GM12878 (cell line): ENCODE results near the gene TMEM132C. TPM values are rescaled to one million over a fixed set of nuclear protein-coding genes. Genes with fewer than 3 reads are reported as not detected.

Source experiments
- ATAC-seq: fragments of 200-7000 bp; cut with Tn5 transposase; 3 replicates; pipeline ENCODE4 v1.9.1; 2020; ENCODE audit warnings: mild to moderate bottlenecking, moderate library complexity
- BruUV-seq: library from RNA; stranded (reverse); fragments of 400-500 nt; replicated peaks from 2 replicates; lab custom pipeline; 2021; lab: Mats Ljungman, UMichigan
- CTCF ChIA-PET: fragments of 300-600 bp; sonication (Branson Sonifier 250); formaldehyde crosslinking; extraction: SDS; loops from one replicate; lab custom pipeline; 2021; ENCODE audit warnings: inconsistent platforms; lab: Yijun Ruan, JAX
- POLR2A ChIA-PET: fragments of 350-600 bp; formaldehyde crosslinking; extraction: SDS; loops from one replicate; lab custom pipeline; 2021; ENCODE audit warnings: inconsistent platforms; lab: Charles Lee
- RAD21 ChIA-PET: fragments of 300-600 bp; sonication (Branson Sonifier 250); formaldehyde crosslinking; loops from one replicate; lab custom pipeline; 2023; ENCODE audit warnings: antibody characterized with exemption; ENCODE audit not compliant: unreplicated experiment; lab: Charles Lee
- SMC1A ChIA-PET: fragments of 300-600 bp; sonication (Branson Sonifier 250); formaldehyde crosslinking; loops from one replicate; lab custom pipeline; 2023; ENCODE audit not compliant: unreplicated experiment, uncharacterized antibody; lab: Charles Lee
- DNase-seq: peaks from one replicate; pipeline ENCODE4 v3.0.0-alpha.2; 2011; ENCODE audit warnings: low read depth, low spot score
- FAIRE-seq: peaks from 3 replicates; lab custom pipeline; 2011; peaks lifted over from hg19 to GRCh38; lab: Jason Lieb, UNC
- H2AFZ ChIP-seq: 2 replicates; pipeline ENCODE4 v1.6.0; 2011; ENCODE audit warnings: low read depth, low read length, control low read depth; ENCODE audit not compliant: control insufficient read depth
- H3K27ac ChIP-seq: 2 replicates; pipeline ENCODE4 v1.5.1; 2011; ENCODE audit warnings: control low read depth; ENCODE audit not compliant: control insufficient read depth, insufficient read depth
- H3K27me3 ChIP-seq, 2 experiments: replicated peaks in 1 of 2; 2 replicates each; pipeline versions ENCODE4 v1.6.0 to v1.6.1; 2011; ENCODE audit warnings: low read length in 1 of 2; ENCODE audit not compliant: control insufficient read depth in 2 of 2, insufficient read depth in 2 of 2
- H3K36me3 ChIP-seq, 2 experiments: 2 replicates each; pipeline ENCODE4 v1.5.1; 2011; ENCODE audit warnings: low read length in 1 of 2; ENCODE audit not compliant: control insufficient read depth in 2 of 2, insufficient read depth in 2 of 2
- H3K4me1 ChIP-seq: 2 replicates; pipeline ENCODE4 v1.6.1; 2011; ENCODE audit warnings: mild to moderate bottlenecking, low read length, moderate library complexity, mixed read lengths; ENCODE audit not compliant: control insufficient read depth, insufficient read depth
- H3K4me2 ChIP-seq: 2 replicates; pipeline ENCODE4 v1.6.0; 2011; ENCODE audit warnings: control low read depth; ENCODE audit not compliant: control insufficient read depth, insufficient read depth
- H3K4me3 ChIP-seq: fragments of 200-600 bp; sonication (generic); 2 replicates; pipeline ENCODE4 v1.5.1; 2016
- H3K79me2 ChIP-seq: 2 replicates; pipeline ENCODE4 v1.6.0; 2011; ENCODE audit warnings: low read length; ENCODE audit not compliant: control insufficient read depth, insufficient read depth
- H3K9ac ChIP-seq: 2 replicates; pipeline ENCODE4 v1.8.0; 2011; ENCODE audit warnings: low read length, control low read depth, mixed read lengths; ENCODE audit not compliant: control insufficient read depth, insufficient read depth
- H3K9me3 ChIP-seq: replicated peaks from 3 replicates; pipeline ENCODE4 v1.5.1; 2011; ENCODE audit warnings: mild to moderate bottlenecking, low read length; ENCODE audit not compliant: control insufficient read depth, insufficient read depth
- H4K20me1 ChIP-seq: 2 replicates; pipeline ENCODE4 v1.6.0; 2011; ENCODE audit not compliant: control insufficient read depth, insufficient read depth
- BRCA1 ChIP-seq: IDR thresholded peaks from 2 replicates; pipeline ENCODE4 v1.6.1; 2011; ENCODE audit warnings: low read depth, low read length, improper control_type of control experiment
- CBX3 ChIP-seq: fragments of 200-600 bp; sonication (generic); IDR thresholded peaks from 2 replicates; pipeline ENCODE4 v1.6.1; 2016; ENCODE audit warnings: low read depth, borderline replicate concordance
- CHD2 ChIP-seq: IDR thresholded peaks from 2 replicates; pipeline ENCODE4 v1.6.1; 2011; ENCODE audit warnings: low read depth, low read length, improper control_type of control experiment, borderline replicate concordance
- MYB ChIP-seq: fragments of 150-350 bp; IDR thresholded peaks from 2 replicates; pipeline ENCODE4 v1.6.1; 2014; ENCODE audit warnings: mild to moderate bottlenecking, low read depth, low read length, borderline replicate concordance
- PML ChIP-seq: IDR thresholded peaks from 2 replicates; pipeline ENCODE4 v1.6.1; 2012; ENCODE audit warnings: low read length, inconsistent platforms
- SIX5 ChIP-seq: IDR thresholded peaks from 2 replicates; pipeline ENCODE4 v1.6.1; 2011; ENCODE audit warnings: mild to moderate bottlenecking, low read depth, low read length, moderate library complexity; ENCODE audit not compliant: severe bottlenecking
- SPI1 ChIP-seq: IDR thresholded peaks from 2 replicates; pipeline ENCODE4 v1.6.1; 2011; ENCODE audit warnings: low read depth, mild to moderate bottlenecking, low read length, moderate library complexity, borderline replicate concordance; ENCODE audit not compliant: insufficient read depth
- SRF ChIP-seq, 2 experiments: IDR thresholded peaks; 2 replicates each; pipeline ENCODE4 v1.6.1; 2011; ENCODE audit warnings: low read depth in 2 of 2, low read length in 2 of 2, mild to moderate bottlenecking in 1 of 2, moderate library complexity in 1 of 2
- TBL1XR1 ChIP-seq: IDR thresholded peaks from 2 replicates; pipeline ENCODE4 v1.6.1; 2012; ENCODE audit warnings: low read depth, low read length, improper control_type of control experiment
- ZNF217 ChIP-seq: fragments of 450-650 bp; IDR thresholded peaks from 2 replicates; pipeline ENCODE4 v1.6.1; 2017; ENCODE audit warnings: antibody characterized with exemption, mild to moderate bottlenecking
- WGBS: methylation state at CpG from one replicate; pipeline ENCODE4 v1.1.6; 2016; ENCODE audit warnings: low lambda C conversion rate; ENCODE audit not compliant: insufficient replicate concordance, insufficient coverage; ENCODE audit errors: missing lambda C conversion rate; 5-methylcytosine and 5-hydroxymethylcytosine counted together
- in situ Hi-C: fragments of 300-500 bp; cut with MboI; formaldehyde crosslinking; loops from 9 replicates; pipeline ENCODE4 v1.14.3; 2018; ENCODE audit warnings: mixed read lengths
- intact Hi-C: fragments of 100-400 bp; cut with micrococcal nuclease; formaldehyde crosslinking; loops from one replicate; pipeline ENCODE4 v1.14.2; 2022; ENCODE audit not compliant: unreplicated experiment
- polyA plus RNA-seq, 11 experiments: library from polyadenylated mRNA; depleted of rRNA in 4 of 11; unstranded in 6 of 11; stranded (reverse) in 5 of 11; fragments of >200 nt; fragmentation: Nextera tagmentation in 4 of 11; fragmentation: Illumina TruSeq in 1 of 11; extraction: Ambion mirVana in 4 of 11; extraction: Trizol in 1 of 11; gene quantifications; 1 replicate in 1 of 11; 2 replicates in 10 of 11; pipeline versions ENCODE4 v1.2.1 to v1.2.3, GENCODE V29; 2011 to 2016; ENCODE audit warnings: inconsistent platforms in 2 of 11, missing spikeins in 2 of 11, low read depth in 1 of 11
- total RNA-seq, 4 experiments: library from RNA; depleted of rRNA in 3 of 4; stranded (reverse); fragments of >200 nt in 3 of 4; fragmentation: Illumina TruSeq in 1 of 4; extraction: Trizol in 1 of 4; gene quantifications; 2 replicates each; pipeline versions ENCODE4 v1.2.1 to v1.2.3, GENCODE V29; 2013 to 2021
- TF ChIP-seq, protein P1 (sequence below): fragments of 450-650 bp; IDR thresholded peaks from 2 replicates; pipeline ENCODE4 v1.6.1; 2017; ENCODE audit warnings: mild to moderate bottlenecking, moderate library complexity
- TF ChIP-seq, protein P2 (sequence below): fragments of 450-650 bp; IDR thresholded peaks from 2 replicates; pipeline ENCODE4 v1.6.1; 2017; ENCODE audit warnings: mild to moderate bottlenecking, moderate library complexity

The TMEM132C gene
- total and polyA plus RNA-seq, 10 of the 15 experiments (the other 5 are each of a cell fraction or from before 2014, with no cell fraction given): not detected

DNA sequence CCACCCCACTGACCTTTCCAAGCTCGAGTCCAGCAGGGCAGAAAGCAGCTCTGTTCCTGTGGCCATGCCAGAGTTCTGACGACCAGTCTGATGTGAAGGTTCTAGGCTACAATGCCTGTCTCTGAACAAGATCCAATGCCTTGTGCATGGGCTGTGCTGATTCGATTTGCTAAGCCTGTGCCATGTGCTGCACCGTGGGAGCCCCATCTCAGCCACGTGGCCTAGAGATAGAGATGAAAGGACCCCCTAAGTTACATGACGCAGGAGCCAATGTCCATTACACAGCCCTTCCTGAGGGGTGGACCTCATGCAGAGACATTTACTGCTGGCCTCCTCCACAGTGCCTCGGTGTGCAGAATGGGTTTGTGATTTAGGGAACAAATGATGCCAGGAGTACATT, 300.8 kb downstream of the TMEM132C start:
- POLR2A ChIA-PET: no interaction called here
- BruUV-seq: no TSS peak
- 21% methylated on average over 7 of the region's 7 CpGs for WGBS
- Histone ChIP-seq H3K9me3 (peaks cover 7% of the 10 kb centered on the region; the same call in 2 of the 3 replicates), H4K20me1 (no peaks in the 10 kb centered on the region), H3K4me1 (peaks cover 4% of the 10 kb centered on the region), H2AFZ (no peak overlapping the region), H3K9ac (no peak overlapping the region), H3K36me3 (no peaks in the 10 kb centered on the region), H3K79me2 (no peaks in the 10 kb centered on the region), H3K4me2 (no peak overlapping the region), H3K27me3 (no peaks in the 10 kb centered on the region), H3K27ac (no peak overlapping the region), H3K4me3 (no peak overlapping the region)
- DNase-seq (no peak), FAIRE-seq (no peak), ATAC-seq (no peak)
- SMC1A ChIA-PET: no interaction called here
- intact Hi-C loops (no loop called here), in situ Hi-C loops (no loop called here)
- no peak for TF ChIP-seq ZNF217
- no peak for TF ChIP-seq SIX5
- no peak for TF ChIP-seq PML
- no peak for TF ChIP-seq CBX3
- no peak for TF ChIP-seq BRCA1
- TF ChIP-seq SRF (IDR thresholded peaks at IDR 0.05; ENCODE audit: low read depth in 2 of 2, low read length in 2 of 2): no peak
- no peak for TF ChIP-seq MYB
- TF ChIP-seq CHD2: no peak
- TF ChIP-seq, protein P1, sequence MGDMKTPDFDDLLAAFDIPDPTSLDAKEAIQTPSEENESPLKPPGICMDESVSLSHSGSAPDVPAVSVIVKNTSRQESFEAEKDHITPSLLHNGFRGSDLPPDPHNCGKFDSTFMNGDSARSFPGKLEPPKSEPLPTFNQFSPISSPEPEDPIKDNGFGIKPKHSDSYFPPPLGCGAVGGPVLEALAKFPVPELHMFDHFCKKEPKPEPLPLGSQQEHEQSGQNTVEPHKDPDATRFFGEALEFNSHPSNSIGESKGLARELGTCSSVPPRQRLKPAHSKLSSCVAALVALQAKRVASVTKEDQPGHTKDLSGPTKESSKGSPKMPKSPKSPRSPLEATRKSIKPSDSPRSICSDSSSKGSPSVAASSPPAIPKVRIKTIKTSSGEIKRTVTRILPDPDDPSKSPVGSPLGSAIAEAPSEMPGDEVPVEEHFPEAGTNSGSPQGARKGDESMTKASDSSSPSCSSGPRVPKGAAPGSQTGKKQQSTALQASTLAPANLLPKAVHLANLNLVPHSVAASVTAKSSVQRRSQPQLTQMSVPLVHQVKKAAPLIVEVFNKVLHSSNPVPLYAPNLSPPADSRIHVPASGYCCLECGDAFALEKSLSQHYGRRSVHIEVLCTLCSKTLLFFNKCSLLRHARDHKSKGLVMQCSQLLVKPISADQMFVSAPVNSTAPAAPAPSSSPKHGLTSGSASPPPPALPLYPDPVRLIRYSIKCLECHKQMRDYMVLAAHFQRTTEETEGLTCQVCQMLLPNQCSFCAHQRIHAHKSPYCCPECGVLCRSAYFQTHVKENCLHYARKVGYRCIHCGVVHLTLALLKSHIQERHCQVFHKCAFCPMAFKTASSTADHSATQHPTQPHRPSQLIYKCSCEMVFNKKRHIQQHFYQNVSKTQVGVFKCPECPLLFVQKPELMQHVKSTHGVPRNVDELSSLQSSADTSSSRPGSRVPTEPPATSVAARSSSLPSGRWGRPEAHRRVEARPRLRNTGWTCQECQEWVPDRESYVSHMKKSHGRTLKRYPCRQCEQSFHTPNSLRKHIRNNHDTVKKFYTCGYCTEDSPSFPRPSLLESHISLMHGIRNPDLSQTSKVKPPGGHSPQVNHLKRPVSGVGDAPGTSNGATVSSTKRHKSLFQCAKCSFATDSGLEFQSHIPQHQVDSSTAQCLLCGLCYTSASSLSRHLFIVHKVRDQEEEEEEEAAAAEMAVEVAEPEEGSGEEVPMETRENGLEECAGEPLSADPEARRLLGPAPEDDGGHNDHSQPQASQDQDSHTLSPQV: no peak
- TF ChIP-seq, protein P2, sequence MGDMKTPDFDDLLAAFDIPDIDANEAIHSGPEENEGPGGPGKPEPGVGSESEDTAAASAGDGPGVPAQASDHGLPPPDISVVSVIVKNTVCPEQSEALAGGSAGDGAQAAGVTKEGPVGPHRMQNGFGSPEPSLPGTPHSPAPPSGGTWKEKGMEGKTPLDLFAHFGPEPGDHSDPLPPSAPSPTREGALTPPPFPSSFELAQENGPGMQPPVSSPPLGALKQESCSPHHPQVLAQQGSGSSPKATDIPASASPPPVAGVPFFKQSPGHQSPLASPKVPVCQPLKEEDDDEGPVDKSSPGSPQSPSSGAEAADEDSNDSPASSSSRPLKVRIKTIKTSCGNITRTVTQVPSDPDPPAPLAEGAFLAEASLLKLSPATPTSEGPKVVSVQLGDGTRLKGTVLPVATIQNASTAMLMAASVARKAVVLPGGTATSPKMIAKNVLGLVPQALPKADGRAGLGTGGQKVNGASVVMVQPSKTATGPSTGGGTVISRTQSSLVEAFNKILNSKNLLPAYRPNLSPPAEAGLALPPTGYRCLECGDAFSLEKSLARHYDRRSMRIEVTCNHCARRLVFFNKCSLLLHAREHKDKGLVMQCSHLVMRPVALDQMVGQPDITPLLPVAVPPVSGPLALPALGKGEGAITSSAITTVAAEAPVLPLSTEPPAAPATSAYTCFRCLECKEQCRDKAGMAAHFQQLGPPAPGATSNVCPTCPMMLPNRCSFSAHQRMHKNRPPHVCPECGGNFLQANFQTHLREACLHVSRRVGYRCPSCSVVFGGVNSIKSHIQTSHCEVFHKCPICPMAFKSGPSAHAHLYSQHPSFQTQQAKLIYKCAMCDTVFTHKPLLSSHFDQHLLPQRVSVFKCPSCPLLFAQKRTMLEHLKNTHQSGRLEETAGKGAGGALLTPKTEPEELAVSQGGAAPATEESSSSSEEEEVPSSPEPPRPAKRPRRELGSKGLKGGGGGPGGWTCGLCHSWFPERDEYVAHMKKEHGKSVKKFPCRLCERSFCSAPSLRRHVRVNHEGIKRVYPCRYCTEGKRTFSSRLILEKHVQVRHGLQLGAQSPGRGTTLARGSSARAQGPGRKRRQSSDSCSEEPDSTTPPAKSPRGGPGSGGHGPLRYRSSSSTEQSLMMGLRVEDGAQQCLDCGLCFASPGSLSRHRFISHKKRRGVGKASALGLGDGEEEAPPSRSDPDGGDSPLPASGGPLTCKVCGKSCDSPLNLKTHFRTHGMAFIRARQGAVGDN: no peak
- TF ChIP-seq TBL1XR1: no peak
- TF ChIP-seq SPI1: no peak
- CTCF ChIA-PET: no interaction called here
- RAD21 ChIA-PET: no interaction called here
